Measurements from ENCODE around the gene DGKB.

DNA sequence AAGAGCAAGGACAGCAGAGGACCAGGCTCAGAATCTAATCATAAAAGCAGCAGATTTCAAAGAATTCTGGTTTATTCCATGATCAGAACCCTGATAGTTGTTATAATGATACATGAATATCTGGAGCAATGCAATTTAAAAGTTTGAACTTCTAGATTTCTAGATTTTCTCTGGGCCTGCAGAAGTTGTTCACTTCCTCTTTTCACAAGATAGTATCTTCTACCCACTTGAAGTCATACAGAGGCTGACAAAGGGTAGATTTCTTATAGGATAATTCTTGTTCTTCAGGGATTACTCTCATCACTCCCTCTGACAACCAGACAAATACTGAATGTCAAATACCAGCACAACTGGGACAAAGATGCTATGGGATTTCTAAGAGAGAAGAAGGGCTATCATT lies 593.1 kb downstream of the DGKB start:
- TF ChIP-seq, protein P1, sequence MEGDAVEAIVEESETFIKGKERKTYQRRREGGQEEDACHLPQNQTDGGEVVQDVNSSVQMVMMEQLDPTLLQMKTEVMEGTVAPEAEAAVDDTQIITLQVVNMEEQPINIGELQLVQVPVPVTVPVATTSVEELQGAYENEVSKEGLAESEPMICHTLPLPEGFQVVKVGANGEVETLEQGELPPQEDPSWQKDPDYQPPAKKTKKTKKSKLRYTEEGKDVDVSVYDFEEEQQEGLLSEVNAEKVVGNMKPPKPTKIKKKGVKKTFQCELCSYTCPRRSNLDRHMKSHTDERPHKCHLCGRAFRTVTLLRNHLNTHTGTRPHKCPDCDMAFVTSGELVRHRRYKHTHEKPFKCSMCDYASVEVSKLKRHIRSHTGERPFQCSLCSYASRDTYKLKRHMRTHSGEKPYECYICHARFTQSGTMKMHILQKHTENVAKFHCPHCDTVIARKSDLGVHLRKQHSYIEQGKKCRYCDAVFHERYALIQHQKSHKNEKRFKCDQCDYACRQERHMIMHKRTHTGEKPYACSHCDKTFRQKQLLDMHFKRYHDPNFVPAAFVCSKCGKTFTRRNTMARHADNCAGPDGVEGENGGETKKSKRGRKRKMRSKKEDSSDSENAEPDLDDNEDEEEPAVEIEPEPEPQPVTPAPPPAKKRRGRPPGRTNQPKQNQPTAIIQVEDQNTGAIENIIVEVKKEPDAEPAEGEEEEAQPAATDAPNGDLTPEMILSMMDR (IDR thresholded peaks at IDR 0.05; ENCODE audit: low read length), result no peak
- TF ChIP-seq EZH2 (optimal IDR thresholded peaks at IDR 0.05; ENCODE audit: low read depth, low read length), result no peak

Data from MM.1S (cell line).